Measurements from ENCODE around the gene ANKRD65.

GRCh38 chr1:1429671-1430073 lies 8.6 kb upstream of the ANKRD65 start:
- TF ChIP-seq POLR2AphosphoS5 (IDR thresholded peaks at IDR 0.05; ENCODE audit: borderline replicate concordance, low read depth, low read length): no peak
- TF ChIP-seq EZH2 (IDR thresholded peaks at IDR 0.05): no peak
